ENCODE results near the gene DNPEP.
A peak's percentile ranks its signal among the peaks of the same experiment; 100 is the strongest.
"Not testable (repeated sequence)": the region's sequence is repeated elsewhere in the genome, so short reads cannot be mapped to it uniquely, and the experiment has no call there.

Gene DNPEP

GRCh38 chr2:219419012-219419324, 31.3 kb upstream of the DNPEP start:
- DNase-seq = no peak

- no peak for DNase-seq
Observed at GRCh38 chr2:219418155-219419011, 30.7 kb upstream of the DNPEP start, which contains the start of gene DES. Gene DES, plus strand, starts transcription at chr2:219418377. Its CDS starts 86 bp downstream, at chr2:219418463.

GRCh38 chr2:219417374-219417773, 29.7 kb upstream of the DNPEP start:
- no peak for DNase-seq

- DNase-seq = no peak
Observed at GRCh38 chr2:219416938-219417337, 29.2 kb upstream of the DNPEP start.

- no peak for DNase-seq
Observed at GRCh38 chr2:219416235-219416602, 28.5 kb upstream of the DNPEP start.

GRCh38 chr2:219415580-219416234, 28.0 kb upstream of the DNPEP start:
- no peak for DNase-seq

- no peak for DNase-seq
Observed at GRCh38 chr2:219414857-219415256, 27.1 kb upstream of the DNPEP start.

GRCh38 chr2:219410390-219410789, 22.7 kb upstream of the DNPEP start:
- no peak for DNase-seq

GRCh38 chr2:219409619-219410018, 21.9 kb upstream of the DNPEP start:
- DNase-seq = no peak

- DNase-seq = no peak
Observed at GRCh38 chr2:219408631-219409030, 20.9 kb upstream of the DNPEP start.

- no peak for DNase-seq
Observed at GRCh38 chr2:219408204-219408603, 20.5 kb upstream of the DNPEP start.

- DNase-seq = not testable (repeated sequence)
Observed at GRCh38 chr2:219407343-219407742, 19.6 kb upstream of the DNPEP start.

- no peak for DNase-seq
Observed at GRCh38 chr2:219406861-219407230, 19.1 kb upstream of the DNPEP start.

GRCh38 chr2:219405958-219406860, 18.5 kb upstream of the DNPEP start:
- DNase-seq = no peak

GRCh38 chr2:219405451-219405850, 17.7 kb upstream of the DNPEP start:
- DNase-seq = no peak

- no peak for DNase-seq
Observed at GRCh38 chr2:219404954-219405353, 17.2 kb upstream of the DNPEP start.

GRCh38 chr2:219404291-219404910, 16.7 kb upstream of the DNPEP start:
- DNase-seq = no peak

GRCh38 chr2:219403861-219404260, 16.1 kb upstream of the DNPEP start:
- no peak for DNase-seq

GRCh38 chr2:219402665-219403515, 15.2 kb upstream of the DNPEP start:
- peak; percentile 65 to 66 for DNase-seq

- DNase-seq = peak in 1 of 2 donors; percentile 15
Observed at GRCh38 chr2:219401606-219402005, 13.9 kb upstream of the DNPEP start.

GRCh38 chr2:219400562-219400961, 12.8 kb upstream of the DNPEP start:
- DNase-seq = no peak
